ENCODE results near the gene NUCKS1.
A peak's percentile ranks its signal among the peaks of the same experiment; 100 is the strongest.

The NUCKS1 gene

GRCh38 chr1:205769641-205770365 lies 19.8 kb upstream of the NUCKS1 start:
- no peak for DNase-seq

DNA sequence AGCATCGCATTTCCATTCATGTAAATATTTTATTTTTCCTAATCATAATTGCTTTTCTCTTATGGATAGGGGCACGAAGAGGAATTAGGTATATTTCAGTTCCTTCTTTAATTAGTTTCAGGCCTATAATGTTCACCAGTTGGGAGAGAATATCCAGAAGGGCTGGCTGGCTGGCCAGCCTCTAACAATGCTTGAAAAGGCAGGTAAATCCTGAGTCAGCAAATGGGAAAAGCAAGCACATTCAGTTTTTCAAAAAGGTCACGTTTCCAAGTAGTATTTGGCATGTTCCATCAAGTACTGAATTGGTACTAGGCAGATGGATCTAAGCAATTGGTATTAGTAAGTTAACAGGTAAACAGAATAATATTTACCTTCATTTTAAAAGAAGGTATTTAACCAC lies 17.3 kb upstream of the NUCKS1 start:
- DNase-seq, result no peak

- DNase-seq, result no peak
Measured at GRCh38 chr1:205766570-205766969, 16.6 kb upstream of the NUCKS1 start.

- no peak for DNase-seq
Measured at GRCh38 chr1:205766038-205766437, 16.1 kb upstream of the NUCKS1 start.

DNA sequence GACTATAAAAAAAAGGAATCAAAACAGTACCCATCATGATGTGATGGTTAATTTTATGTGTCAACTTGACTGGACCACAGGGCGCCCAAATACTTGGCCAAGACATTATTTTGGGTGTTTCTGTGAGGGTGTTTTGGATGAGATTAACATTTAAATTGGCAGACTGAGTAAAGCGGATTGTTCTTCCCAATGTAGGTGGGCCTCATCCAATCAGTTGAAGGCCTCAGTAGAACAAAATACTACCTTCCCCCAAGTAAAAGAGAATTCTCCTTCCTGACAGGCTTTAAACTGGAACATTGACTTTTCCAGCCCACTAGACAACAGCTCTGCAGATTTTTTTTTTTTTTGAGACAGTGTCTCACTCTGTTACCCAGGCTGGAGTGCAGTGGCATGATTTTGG lies 14.6 kb upstream of the NUCKS1 start:
- no peak for DNase-seq

- DNase-seq, result no peak
Measured at GRCh38 chr1:205763980-205764379, 14.0 kb upstream of the NUCKS1 start.

DNA sequence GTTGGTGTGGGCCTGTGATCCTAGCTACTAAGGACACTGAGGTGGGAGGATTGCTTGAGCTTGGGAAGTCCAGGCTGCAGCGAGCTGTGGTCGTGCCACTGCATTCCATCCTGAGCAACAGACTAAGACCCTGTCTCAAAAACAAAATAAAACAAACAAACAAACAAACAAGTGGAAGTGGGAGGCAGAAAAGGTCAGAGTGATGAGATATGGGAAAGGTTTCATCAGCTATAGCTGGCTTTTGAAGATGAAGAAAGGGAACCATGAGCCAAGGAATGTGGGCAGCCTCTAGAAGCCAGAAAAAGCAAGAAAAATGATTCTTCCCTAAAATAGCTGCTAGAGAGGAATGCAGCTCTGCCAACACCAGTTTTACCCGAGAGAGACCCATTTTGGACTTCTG lies 10.6 kb upstream of the NUCKS1 start:
- no peak for DNase-seq

DNA sequence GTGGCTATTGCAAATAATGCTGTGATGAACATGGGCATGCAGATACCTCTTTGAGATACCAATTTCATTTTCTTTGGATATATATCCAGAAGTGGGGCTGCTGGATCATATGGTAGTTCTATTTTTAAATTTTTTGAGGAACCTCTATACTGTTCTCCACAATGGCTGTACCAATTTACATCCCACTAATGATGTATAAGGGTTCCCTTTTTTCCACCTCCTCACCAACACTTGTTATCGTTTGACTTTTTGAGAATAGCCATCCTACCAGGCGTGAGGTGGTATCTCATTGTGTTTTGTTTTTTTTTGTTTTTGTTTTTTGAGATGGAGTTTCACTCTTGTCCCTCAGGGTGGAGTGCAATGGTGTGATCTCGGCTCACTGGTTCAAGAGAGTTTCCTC lies 6.6 kb upstream of the NUCKS1 start:
- DNase-seq, result no peak

- DNase-seq, result no peak
Measured at GRCh38 chr1:205754857-205755256, 4.9 kb upstream of the NUCKS1 start.

DNA sequence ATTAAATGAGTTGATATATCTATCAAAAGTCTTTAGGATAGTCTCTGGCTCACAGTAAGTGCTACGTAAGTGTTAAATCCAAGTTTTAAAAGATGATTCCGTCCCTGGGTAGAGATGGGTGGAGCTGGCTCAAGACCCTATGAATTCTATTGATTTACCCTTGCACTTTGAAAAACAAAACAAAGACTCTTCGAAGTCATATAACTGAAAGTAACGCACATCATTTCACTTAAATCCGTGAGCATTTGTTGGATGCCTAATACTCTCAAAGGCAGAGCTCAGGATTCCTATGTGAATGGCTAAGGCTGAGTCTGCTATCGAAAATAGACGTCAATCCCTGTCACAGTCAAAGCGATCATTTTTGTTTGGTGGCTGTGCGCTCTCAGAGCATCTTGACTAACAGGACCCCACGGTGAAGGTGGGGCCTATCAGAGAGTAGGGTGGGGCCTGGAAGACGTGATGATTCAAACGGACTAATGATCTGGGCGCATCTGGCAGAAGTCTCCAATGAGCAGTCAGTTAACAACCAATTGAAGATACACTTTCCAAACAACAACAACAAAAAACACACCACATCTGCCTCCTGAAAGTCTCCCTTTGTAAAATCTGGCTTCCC lies 1.2 kb upstream of the NUCKS1 start:
- DNase-seq, result no peak

GRCh38 chr1:205749234-205750137 lies 496 bp downstream of the NUCKS1 start:
- peak; percentile 95 for DNase-seq

DNA sequence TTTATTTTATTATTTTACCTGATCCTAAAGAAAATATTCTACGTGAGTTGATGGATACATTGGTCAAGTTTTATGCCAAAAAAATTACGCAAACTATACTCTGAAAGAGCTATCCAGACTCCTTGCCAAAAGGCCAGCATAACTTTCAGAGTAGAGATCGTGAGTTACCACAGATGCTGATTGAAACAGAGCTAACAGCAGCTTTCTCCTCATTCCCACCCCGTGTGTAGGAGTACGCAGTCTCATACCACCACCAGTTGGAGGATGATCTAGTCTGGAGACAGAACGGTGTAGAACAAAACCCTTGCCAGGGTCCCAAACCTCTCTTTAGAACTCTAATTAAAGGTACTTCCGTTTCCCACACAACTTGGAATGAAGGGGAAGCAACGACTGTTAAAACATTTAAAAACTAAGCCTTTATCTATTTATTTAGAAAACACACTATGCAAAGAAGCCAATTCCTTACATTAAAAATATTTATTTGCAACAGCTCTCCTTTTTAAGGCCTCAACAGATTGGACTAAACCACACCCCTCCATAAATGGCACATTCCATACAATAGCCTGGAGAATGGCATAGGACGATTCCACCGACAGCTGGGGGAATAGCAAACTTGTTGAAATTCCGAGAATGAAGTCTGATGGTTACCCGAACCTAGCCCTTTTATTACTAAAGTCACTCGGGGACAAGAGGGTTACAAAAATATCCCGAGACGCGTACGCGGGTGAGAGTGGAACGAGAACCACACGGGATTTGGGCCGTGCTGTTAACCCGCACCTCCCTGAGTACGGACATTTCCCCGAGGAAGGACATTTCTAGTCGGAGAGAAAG lies 1.4 kb downstream of the NUCKS1 start:
- peak; percentile 23 for DNase-seq

DNA sequence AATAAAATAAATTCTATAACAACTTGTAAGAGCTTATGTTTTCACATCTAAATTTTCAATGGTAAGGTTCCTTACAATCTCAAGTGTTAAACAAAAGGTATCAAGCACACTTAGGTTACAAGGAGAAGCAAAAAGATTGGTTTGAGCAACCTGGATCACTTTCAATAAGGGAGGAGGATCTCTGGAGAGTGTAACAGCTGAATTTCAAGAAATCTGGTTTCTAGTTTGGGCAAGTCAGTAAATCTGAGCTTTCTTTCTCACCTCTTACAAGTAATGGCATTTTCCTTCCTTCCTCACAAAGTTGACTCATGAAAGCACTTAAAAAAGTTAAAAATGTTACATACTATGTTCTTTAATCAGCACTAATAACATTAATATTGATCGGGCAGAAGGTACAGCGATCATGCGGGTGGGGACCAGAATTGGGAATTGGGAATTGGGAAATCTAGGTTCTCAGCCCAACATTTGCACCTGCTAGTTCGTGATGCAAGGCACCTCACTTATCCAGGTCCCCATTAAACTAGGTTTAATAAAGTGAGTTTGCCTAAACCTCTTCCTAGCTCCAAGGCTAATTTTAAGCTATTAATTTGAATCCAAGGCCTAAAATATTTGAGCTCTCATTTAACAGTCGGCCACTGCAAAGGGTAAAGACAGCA lies 3.1 kb downstream of the NUCKS1 start:
- no peak for DNase-seq

DNA sequence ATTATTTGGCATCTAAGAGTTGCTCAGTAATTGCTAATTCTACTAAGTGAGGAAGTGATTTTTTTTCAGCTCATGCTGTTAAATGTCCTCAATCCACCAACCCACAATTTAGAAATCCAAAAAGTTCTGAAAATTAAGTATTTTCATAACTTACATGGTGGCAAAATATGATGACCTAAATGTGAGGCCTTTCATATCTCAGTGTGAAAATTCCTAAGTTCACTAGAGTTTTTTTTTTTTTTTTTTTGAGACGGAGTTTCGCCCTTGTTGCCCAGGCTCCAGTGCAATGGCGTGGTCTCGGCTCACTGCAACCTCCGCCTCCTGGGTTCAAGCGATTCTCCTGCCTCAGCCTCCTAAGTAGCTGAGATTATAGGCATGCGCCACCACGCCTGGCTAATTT lies 5.6 kb downstream of the NUCKS1 start:
- no peak for DNase-seq

GRCh38 chr1:205743977-205744376 lies 6.0 kb downstream of the NUCKS1 start:
- no peak for DNase-seq

GRCh38 chr1:205741681-205742080 lies 8.3 kb downstream of the NUCKS1 start:
- DNase-seq, result no peak

DNA sequence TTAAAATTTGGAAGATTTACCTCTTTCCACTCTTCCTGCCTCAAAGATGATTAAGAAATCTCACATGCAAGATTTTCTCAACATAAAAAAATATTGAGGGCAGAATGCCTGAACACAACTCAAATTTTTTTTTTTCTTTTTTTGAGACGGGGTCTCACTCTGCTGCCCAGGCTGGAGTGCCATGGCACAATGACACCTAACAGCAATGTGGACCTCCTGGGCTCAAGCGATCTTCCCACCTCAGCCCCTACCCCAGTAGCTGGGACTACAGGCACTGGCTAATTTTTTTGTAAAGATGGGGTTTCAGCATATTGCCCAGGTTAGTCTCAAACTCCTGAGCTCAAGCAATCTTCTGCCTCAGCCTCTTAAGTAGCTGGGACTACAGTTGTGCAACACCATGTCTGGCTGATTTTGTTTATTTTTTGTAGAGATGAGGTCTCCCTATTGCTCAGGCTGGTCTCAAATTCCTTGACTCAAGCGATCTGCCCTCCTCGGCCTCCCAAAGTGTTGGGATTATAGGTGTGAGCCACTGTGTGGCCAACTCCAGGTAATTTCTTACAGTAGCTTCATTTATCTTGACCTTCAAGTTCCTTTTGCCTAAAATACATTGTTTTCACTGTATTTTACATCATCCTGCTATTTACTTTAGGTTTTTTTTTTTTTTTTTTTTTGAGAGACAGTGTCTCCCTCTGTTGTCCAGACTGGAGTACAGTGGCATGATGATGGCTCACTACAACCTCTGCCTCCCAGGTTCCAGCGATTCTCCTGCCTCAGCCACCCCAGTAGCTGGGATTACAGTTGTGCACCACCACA lies 10.4 kb downstream of the NUCKS1 start:
- DNase-seq, result no peak

GRCh38 chr1:205735218-205735617 lies 14.8 kb downstream of the NUCKS1 start:
- DNase-seq, result no peak

DNA sequence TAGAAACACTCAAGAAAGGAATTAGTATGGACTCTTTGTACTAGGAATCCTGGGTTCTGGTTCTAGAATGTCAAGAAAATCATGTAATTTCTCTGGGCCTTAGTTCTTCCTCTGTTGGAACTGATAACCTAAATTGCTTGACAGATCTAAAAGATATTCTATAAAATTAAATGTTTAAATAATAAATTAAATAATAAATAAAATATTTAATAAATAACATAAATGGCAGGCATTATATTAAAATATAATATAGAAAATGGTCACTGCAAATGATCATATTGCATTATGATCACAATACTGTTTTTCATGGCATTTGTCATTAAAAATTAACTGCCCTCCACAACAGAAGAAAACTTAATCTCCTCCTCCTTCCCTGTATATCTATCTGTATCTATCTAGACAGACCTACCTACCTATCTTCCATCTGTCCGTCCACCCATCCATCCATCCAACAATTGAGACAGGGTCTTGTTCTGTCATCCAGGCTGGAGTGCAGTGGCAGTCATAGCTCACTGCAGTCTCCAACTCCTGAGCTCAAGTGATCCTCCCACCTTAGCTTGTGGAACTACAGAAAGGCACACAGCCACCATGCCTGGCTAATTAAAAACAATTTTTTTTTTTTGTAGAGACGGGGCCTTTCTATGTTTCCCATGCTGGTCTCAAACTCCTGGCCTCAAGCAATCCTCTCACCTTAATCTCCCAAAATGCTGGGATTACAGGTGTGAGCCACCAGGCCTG lies 16.4 kb downstream of the NUCKS1 start:
- no peak for DNase-seq

DNA sequence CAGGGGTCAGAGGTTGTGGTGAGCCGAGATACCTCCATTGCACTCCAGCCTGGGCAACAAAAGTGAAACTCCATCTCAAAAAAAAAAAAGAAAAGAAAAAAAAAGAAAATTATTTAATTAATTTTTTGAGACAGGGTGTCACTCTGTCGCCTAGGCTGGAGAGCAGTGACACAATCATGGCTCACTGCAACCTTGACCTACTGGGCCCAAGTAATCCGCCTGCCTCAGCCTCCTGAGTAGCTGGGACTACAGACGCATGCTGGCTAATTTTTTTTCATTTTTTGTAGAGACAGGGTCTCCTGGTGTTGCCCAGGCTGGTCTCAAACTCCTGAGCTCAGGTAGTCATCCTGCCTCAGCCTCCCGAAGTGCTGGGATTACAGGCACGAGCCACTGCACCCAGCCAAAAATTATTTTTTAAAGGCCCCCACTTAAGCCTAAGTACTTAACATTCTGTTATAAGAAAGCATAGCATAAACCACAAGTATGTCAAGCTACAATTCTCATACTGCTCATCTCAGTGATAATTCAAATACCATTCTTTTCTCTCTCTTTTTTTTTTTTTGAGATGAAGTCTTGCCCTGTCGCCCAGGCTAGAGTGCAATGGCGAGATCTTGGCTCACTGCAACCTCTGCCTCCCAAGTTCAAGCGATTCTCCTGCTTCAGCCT lies 19.9 kb downstream of the NUCKS1 start:
- DNase-seq, result no peak
